HG02571 (cell line): Measurements from ENCODE around the gene DPP6.

Experiments used
- ATAC-seq: cut with Tn5 transposase; IDR thresholded peaks from one replicate; pipeline ENCODE4 v1.9.1; 2021; ENCODE audit warnings: mild to moderate bottlenecking, moderate library complexity; ENCODE audit not compliant: unreplicated experiment

Gene DPP6

GRCh38 chr7:154783281-154783909 lies 731.2 kb downstream of the DPP6 start:
- ATAC-seq = no peak

GRCh38 chr7:154785898-154786297 lies 733.7 kb downstream of the DPP6 start:
- no peak for ATAC-seq

GRCh38 chr7:154789404-154789803 lies 737.2 kb downstream of the DPP6 start:
- ATAC-seq = no peak

- no peak for ATAC-seq
These were observed 739.4 kb downstream of the DPP6 start for GRCh38 chr7:154791611-154792010.

GRCh38 chr7:154792436-154793055 lies 740.3 kb downstream of the DPP6 start:
- ATAC-seq = no peak

GRCh38 chr7:154794147-154794780 lies 742.1 kb downstream of the DPP6 start:
- ATAC-seq = no peak

- ATAC-seq = no peak
These were observed 742.8 kb downstream of the DPP6 start for GRCh38 chr7:154795014-154795413.

- ATAC-seq = no peak
These were observed 743.2 kb downstream of the DPP6 start for GRCh38 chr7:154795437-154795836.

- ATAC-seq = no peak
These were observed 752.3 kb downstream of the DPP6 start for GRCh38 chr7:154804449-154804848.

GRCh38 chr7:154812027-154812426 lies 759.8 kb downstream of the DPP6 start:
- no peak for ATAC-seq

- ATAC-seq = no peak
These were observed 765.2 kb downstream of the DPP6 start for GRCh38 chr7:154817224-154817896.

GRCh38 chr7:154827007-154827406 lies 774.8 kb downstream of the DPP6 start:
- no peak for ATAC-seq

GRCh38 chr7:154832557-154833138 lies 780.5 kb downstream of the DPP6 start:
- ATAC-seq = no peak

GRCh38 chr7:154836021-154836448 lies 783.8 kb downstream of the DPP6 start:
- ATAC-seq = no peak

GRCh38 chr7:154837087-154837486 lies 784.9 kb downstream of the DPP6 start:
- no peak for ATAC-seq

GRCh38 chr7:154837622-154838021 lies 785.4 kb downstream of the DPP6 start:
- no peak for ATAC-seq

GRCh38 chr7:154840086-154840485 lies 787.9 kb downstream of the DPP6 start:
- no peak for ATAC-seq

GRCh38 chr7:154841731-154842331 lies 789.6 kb downstream of the DPP6 start:
- ATAC-seq = no peak

GRCh38 chr7:154842591-154842990 lies 790.4 kb downstream of the DPP6 start:
- no peak for ATAC-seq

- ATAC-seq = no peak
These were observed 791.6 kb downstream of the DPP6 start for GRCh38 chr7:154843670-154844237.

- ATAC-seq = no peak
These were observed 792.3 kb downstream of the DPP6 start for GRCh38 chr7:154844499-154844898.
